GM23248 (cell line): ENCODE measurements around the gene SLC25A53. TPM values are rescaled to one million over a fixed set of nuclear protein-coding genes. Genes with fewer than 3 reads are reported as not detected.

Experiments
- DNase-seq: peaks from one replicate; pipeline ENCODE4 v3.0.0-alpha.2; 2015
- H2AFZ ChIP-seq: fragments of 200-600 bp; sonication (generic); 2 replicates; pipeline ENCODE4 v1.6.1; 2016; ENCODE audit warnings: antibody characterized with exemption
- H3F3A ChIP-seq: fragments of 200-600 bp; sonication (generic); 2 replicates; pipeline ENCODE4 v1.6.1; 2016; ENCODE audit warnings: mild to moderate bottlenecking, antibody characterized with exemption, mixed run types; ENCODE audit not compliant: insufficient read depth
- H3K27ac ChIP-seq: fragments of 200-600 bp; sonication (generic); 2 replicates; pipeline ENCODE4 v1.5.1; 2016; ENCODE audit warnings: mild to moderate bottlenecking
- H3K27me3 ChIP-seq: fragments of 200-600 bp; sonication (generic); replicated peaks from 2 replicates; pipeline ENCODE4 v1.6.1; 2016; ENCODE audit warnings: mild to moderate bottlenecking; ENCODE audit not compliant: insufficient read depth
- H3K36me3 ChIP-seq: fragments of 200-600 bp; sonication (generic); 2 replicates; pipeline ENCODE4 v1.6.1; 2016; ENCODE audit warnings: low read depth, mild to moderate bottlenecking
- H3K4me1 ChIP-seq: fragments of 200-600 bp; sonication (generic); 2 replicates; pipeline ENCODE4 v1.6.1; 2016; ENCODE audit warnings: mild to moderate bottlenecking; ENCODE audit not compliant: insufficient read depth
- H3K4me2 ChIP-seq: fragments of 200-600 bp; sonication (generic); one replicate; pipeline ENCODE4 v1.6.1; 2016; ENCODE audit warnings: mild to moderate bottlenecking; ENCODE audit not compliant: unreplicated experiment
- H3K4me3 ChIP-seq: fragments of 200-600 bp; sonication (generic); 2 replicates; pipeline ENCODE4 v1.5.1; 2016; ENCODE audit warnings: mild to moderate bottlenecking
- H3K79me2 ChIP-seq: fragments of 200-600 bp; sonication (generic); 2 replicates; pipeline ENCODE4 v1.6.1; 2016; ENCODE audit warnings: mild to moderate bottlenecking; ENCODE audit not compliant: insufficient read depth
- H3K9ac ChIP-seq: fragments of 200-600 bp; sonication (generic); 2 replicates; pipeline ENCODE4 v1.6.1; 2016; ENCODE audit warnings: mild to moderate bottlenecking
- H3K9me2 ChIP-seq: fragments of 200-600 bp; sonication (generic); 2 replicates; pipeline ENCODE4 v1.6.1; 2016; ENCODE audit warnings: mixed run types, mild to moderate bottlenecking, moderate library complexity; ENCODE audit not compliant: insufficient read depth
- H3K9me3 ChIP-seq: fragments of 200-600 bp; sonication (generic); one replicate; pipeline ENCODE4 v1.6.1; 2017; ENCODE audit warnings: low read depth
- H4K20me1 ChIP-seq: fragments of 200-600 bp; sonication (generic); 2 replicates; pipeline ENCODE4 v1.6.0; 2016; ENCODE audit not compliant: insufficient read depth
- EZH2 ChIP-seq: fragments of 200-600 bp; sonication (generic); IDR thresholded peaks from 2 replicates; pipeline ENCODE4 v1.6.1; 2018; ENCODE audit warnings: antibody characterized with exemption, mild to moderate bottlenecking; ENCODE audit not compliant: insufficient read depth, poor library complexity, severe bottlenecking
- EZH2phosphoT487 ChIP-seq: fragments of 200-600 bp; sonication (generic); IDR thresholded peaks from 2 replicates; pipeline ENCODE4 v1.6.1; 2018; ENCODE audit warnings: antibody characterized with exemption, moderate library complexity, mild to moderate bottlenecking, low read depth; ENCODE audit not compliant: insufficient read depth
- WGBS, 2 experiments: methylation state at CpG; one replicate each; pipeline ENCODE4 v1.1.6; 2015 to 2017; ENCODE audit warnings: low lambda C conversion rate in 2 of 2, low coverage in 1 of 2; ENCODE audit errors: missing lambda C conversion rate in 2 of 2; 5-methylcytosine and 5-hydroxymethylcytosine counted together
- in situ Hi-C: fragments of 300-500 bp; cut with MboI; formaldehyde crosslinking; loops from 2 replicates; pipeline ENCODE4 v1.15.0; 2020
- polyA plus RNA-seq: library from polyadenylated mRNA; unstranded; fragments of >200 nt; fragmentation: Nextera tagmentation; extraction: Ambion mirVana; gene quantifications from 2 replicates; pipeline ENCODE4 v1.2.1, GENCODE V29; 2016
- total RNA-seq: library from RNA; depleted of rRNA; stranded (reverse); fragments of >200 nt; shearing (Covaris generic); gene quantifications from 2 replicates; pipeline ENCODE4 v1.2.3, GENCODE V29; 2014

SLC25A53 gene
- total and polyA plus RNA-seq, 2 experiments from 2014 or later = 6.0 to 9.9 TPM

DNA sequence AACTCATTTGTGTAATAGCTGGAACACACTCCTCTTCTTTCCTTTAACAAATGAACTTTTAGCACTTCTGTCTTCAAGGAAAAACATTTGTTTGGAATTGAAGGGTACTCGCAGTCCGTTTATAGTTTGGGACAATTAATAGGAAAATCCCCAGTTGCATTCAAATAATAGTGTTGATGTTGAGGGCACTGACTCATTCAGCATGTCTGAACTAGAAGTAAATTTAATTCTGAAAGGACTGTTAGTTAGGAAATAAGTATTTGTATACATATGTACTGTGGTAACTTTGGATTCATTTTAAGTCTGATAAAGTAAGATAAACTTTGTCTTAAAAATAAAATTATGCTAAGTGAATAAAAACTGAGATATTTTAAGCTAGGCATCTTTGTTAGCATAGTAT is 36.7 kb upstream of the SLC25A53 start:
- no peak overlapping the region for H3K4me2 ChIP-seq
- H4K20me1 ChIP-seq = no peaks in the 10 kb centered on the region
- H3K79me2 ChIP-seq = peaks cover 7% of the 10 kb centered on the region; the same call in 1 of the 2 replicates
- no peak overlapping the region for H3K27ac ChIP-seq
- no peaks in the 10 kb centered on the region for H3K9me2 ChIP-seq
- H3K9me3 ChIP-seq = no peaks in the 10 kb centered on the region
- H2AFZ ChIP-seq = no peak overlapping the region
- DNase-seq = no peak
- TF ChIP-seq EZH2phosphoT487 (no peak), EZH2 (no peak)
- WGBS, 2 experiments = 72 to 73% methylated on average over 2 of the region's 2 CpGs
- H3K4me1 ChIP-seq = no peaks in the 10 kb centered on the region; the same call in 1 of the 2 replicates
- H3K27me3 ChIP-seq = no peaks in the 10 kb centered on the region
- no peak overlapping the region for H3K9ac ChIP-seq
- H3F3A ChIP-seq = 0 out of 2 replicates have a peak, but pooled peaks cover 7% of the 10 kb centered on the region
- no peak overlapping the region for H3K4me3 ChIP-seq
- in situ Hi-C loops = no loop called here
- peaks cover 20% of the 10 kb centered on the region; the same call in 1 of the 2 replicates for H3K36me3 ChIP-seq

- no peak overlapping the region for H3K4me2 ChIP-seq
- no peak overlapping the region for H3K9ac ChIP-seq
- TF ChIP-seq EZH2 (no peak), EZH2phosphoT487 (no peak)
- H3K27ac ChIP-seq = no peak overlapping the region
- no peaks in the 10 kb centered on the region; the same call in 1 of the 2 replicates for H3K4me1 ChIP-seq
- in situ Hi-C loops = no loop called here
- DNase-seq = peak; percentile 9
- no peak overlapping the region for H2AFZ ChIP-seq
- H3K79me2 ChIP-seq = peaks cover 7% of the 10 kb centered on the region; the same call in 1 of the 2 replicates
- no peak overlapping the region for H3K4me3 ChIP-seq
- H3K9me2 ChIP-seq = no peaks in the 10 kb centered on the region
- H3F3A ChIP-seq = 0 out of 2 replicates have a peak, but pooled peaks cover 7% of the 10 kb centered on the region
- H3K9me3 ChIP-seq = no peaks in the 10 kb centered on the region
- H4K20me1 ChIP-seq = no peaks in the 10 kb centered on the region
- peaks cover 36% of the 10 kb centered on the region; the same call in 1 of the 2 replicates for H3K36me3 ChIP-seq
- WGBS, 2 experiments = 92 to 97% methylated on average over 5 of the region's 5 CpGs
- H3K27me3 ChIP-seq = no peaks in the 10 kb centered on the region
Measured at GRCh38 chrX:104189837-104190236, 33.0 kb upstream of the SLC25A53 start.

GRCh38 chrX:104187931-104188330 is 31.1 kb upstream of the SLC25A53 start:
- 90% methylated on average over 6 to 8 of the region's 8 CpGs for WGBS, 2 experiments
- Histone ChIP-seq H3K4me3 (no peak overlapping the region), H3K4me1 (no peaks in the 10 kb centered on the region), H3F3A (no peaks in the 10 kb centered on the region), H2AFZ (no peak overlapping the region), H3K27ac (no peak overlapping the region), H3K4me2 (no peak overlapping the region), H3K9me3 (no peaks in the 10 kb centered on the region), H3K36me3 (peaks cover 36% of the 10 kb centered on the region; the same call in 1 of the 2 replicates), H3K9me2 (no peaks in the 10 kb centered on the region), H3K9ac (no peak overlapping the region), H3K79me2 (peaks cover 22% of the 10 kb centered on the region), H3K27me3 (no peaks in the 10 kb centered on the region), H4K20me1 (no peaks in the 10 kb centered on the region)
- in situ Hi-C loops = no loop called here
- TF ChIP-seq EZH2phosphoT487 (no peak), EZH2 (no peak)
- DNase-seq = no peak

- Histone ChIP-seq H3K9me3 (no peaks in the 10 kb centered on the region), H3K9me2 (no peaks in the 10 kb centered on the region), H3K36me3 (peaks cover 18% of the 10 kb centered on the region; the same call in 1 of the 2 replicates), H3K4me3 (no peak overlapping the region), H3K79me2 (peaks cover 57% of the 10 kb centered on the region), H4K20me1 (no peaks in the 10 kb centered on the region), H3K27me3 (no peaks in the 10 kb centered on the region), H3K9ac (no peak overlapping the region), H3K27ac (no peak overlapping the region), H2AFZ (no peak overlapping the region), H3F3A (no peaks in the 10 kb centered on the region), H3K4me1 (no peaks in the 10 kb centered on the region), H3K4me2 (no peak overlapping the region)
- DNase-seq = no peak
- in situ Hi-C loops = no loop called here
- 96 to 97% methylated on average over 4 of the region's 4 CpGs for WGBS, 2 experiments
- TF ChIP-seq EZH2phosphoT487 = no peak
- TF ChIP-seq EZH2 = no peak
Measured at GRCh38 chrX:104183685-104184084, 26.9 kb upstream of the SLC25A53 start.
